Vagina (tissue), 2 donors: ENCODE results near the gene PPP2R5C.

Source experiments
- CTCF ChIP-seq, 3 experiments: fragments of 450-650 bp in 2 of 3; fragments of 200-600 bp in 1 of 3; sonication (generic) in 1 of 3; IDR thresholded peaks; one replicate each; pipeline ENCODE4 v1.5.1; 2017 to 2019; ENCODE audit warnings: antibody characterized with exemption in 3 of 3, mild to moderate bottlenecking in 2 of 3, moderate library complexity in 2 of 3
- POLR2A ChIP-seq, 2 donors: fragments of 450-650 bp; IDR thresholded peaks; one replicate each; pipeline ENCODE4 v1.6.1; 2017; ENCODE audit warnings: antibody characterized with exemption in 2 of 2, mild to moderate bottlenecking in 2 of 2, moderate library complexity in 2 of 2

GRCh38 chr14:101726954-101727302, 34.6 kb upstream of the PPP2R5C start:
- no peak for TF ChIP-seq POLR2A (IDR thresholded peaks at IDR 0.05)
- no peak for TF ChIP-seq CTCF (IDR thresholded peaks at IDR 0.05)
